SK-N-SH (cell line): Measurements from ENCODE around the gene CD96. TPM values are rescaled to one million over a fixed set of nuclear protein-coding genes. Genes with fewer than 3 reads are reported as not detected.

ENCODE experiments used
- CTCF ChIA-PET: fragments of 300-600, 350-600 bp; formaldehyde crosslinking; extraction: SDS; loops from one replicate; lab custom pipeline; 2021; lab: Yijun Ruan, JAX
- POLR2A ChIA-PET: fragments of 350-600 bp; sonication (Branson Sonifier 250); formaldehyde crosslinking; extraction: SDS; loops from one replicate; lab custom pipeline; 2020; ENCODE audit warnings: antibody characterized with exemption, inconsistent platforms; lab: Yijun Ruan, JAX
- DNase-seq: peaks from one replicate; pipeline ENCODE4 v3.0.0; 2012
- H2AFZ ChIP-seq: fragments of 200-600 bp; sonication (generic); 2 replicates; pipeline ENCODE4 v1.8.1; 2016; ENCODE audit warnings: antibody characterized with exemption, mild to moderate bottlenecking, low read depth
- H3F3A ChIP-seq: fragments of 200-600 bp; sonication (generic); replicated peaks from 2 replicates; pipeline ENCODE3; 2016; ENCODE audit warnings: antibody characterized with exemption, mild to moderate bottlenecking; ENCODE audit not compliant: insufficient read depth
- H3K27ac ChIP-seq, 2 experiments: fragments of 200-500 bp in 1 of 2; fragments of 200-600 bp in 1 of 2; sonication (Bioruptor generic) in 1 of 2; sonication (generic), shearing (Covaris generic) in 1 of 2; 2 replicates each; pipeline versions ENCODE4 v1.5.1 to v1.6.1; 2014 to 2016; ENCODE audit warnings: low read depth in 2 of 2, inconsistent platforms in 1 of 2, low read length in 1 of 2, mild to moderate bottlenecking in 1 of 2, mixed read lengths in 1 of 2
- H3K27me3 ChIP-seq: fragments of 200-600 bp; sonication (generic), shearing (Covaris generic); 2 replicates; pipeline ENCODE4 v1.6.1; 2016; ENCODE audit warnings: mixed run types; ENCODE audit not compliant: insufficient read depth
- H3K36me3 ChIP-seq, 2 experiments: fragments of 200-500 bp in 1 of 2; fragments of 200-600 bp in 1 of 2; sonication (Bioruptor generic) in 1 of 2; sonication (generic) in 1 of 2; replicated peaks in 1 of 2; 2 replicates each; pipeline versions ENCODE3 to v1.5.1; 2014 to 2016; ENCODE audit warnings: low read length in 1 of 2, mild to moderate bottlenecking in 1 of 2; ENCODE audit not compliant: insufficient read depth in 2 of 2, control insufficient read depth in 1 of 2
- H3K4me1 ChIP-seq, 2 experiments: fragments of 200-500 bp in 1 of 2; fragments of 200-600 bp in 1 of 2; sonication (Bioruptor generic) in 1 of 2; sonication (generic), shearing (Covaris generic) in 1 of 2; 2 replicates each; pipeline versions ENCODE4 v1.5.1 to v1.6.1; 2014 to 2016; ENCODE audit warnings: low read depth in 1 of 2, low read length in 1 of 2, mixed run types in 1 of 2; ENCODE audit not compliant: insufficient read depth in 2 of 2, control insufficient read depth in 1 of 2
- H3K4me2 ChIP-seq: fragments of 200-600 bp; sonication (generic), shearing (Covaris generic); 2 replicates; pipeline ENCODE4 v1.6.1; 2017; ENCODE audit warnings: mixed run types
- H3K4me3 ChIP-seq, 2 experiments: fragments of 200-500 bp in 1 of 2; fragments of 200-600 bp in 1 of 2; sonication (Bioruptor generic) in 1 of 2; sonication (generic), shearing (Covaris generic) in 1 of 2; 2 replicates each; pipeline versions ENCODE4 v1.5.1 to v1.8.1; 2014 to 2016; ENCODE audit warnings: low read depth in 2 of 2, inconsistent platforms in 1 of 2, low read length in 1 of 2, mild to moderate bottlenecking in 1 of 2, mixed read lengths in 1 of 2, moderate library complexity in 1 of 2
- H3K79me2 ChIP-seq: fragments of 200-600 bp; sonication (generic); 2 replicates; pipeline ENCODE4 v1.8.1; 2017; ENCODE audit warnings: mild to moderate bottlenecking; ENCODE audit not compliant: insufficient read depth
- H3K9ac ChIP-seq: fragments of 200-600 bp; sonication (generic); 2 replicates; pipeline ENCODE4 v1.6.1; 2017; ENCODE audit warnings: mixed run types
- H3K9me2 ChIP-seq: fragments of 200-600 bp; sonication (generic); 2 replicates; pipeline ENCODE4 v1.6.1; 2017; ENCODE audit warnings: mixed run types
- H3K9me3 ChIP-seq: fragments of 200-600 bp; sonication (generic); 2 replicates; pipeline ENCODE4 v1.6.1; 2017; ENCODE audit warnings: mixed run types, mild to moderate bottlenecking, moderate library complexity
- H4K20me1 ChIP-seq: fragments of 200-600 bp; sonication (generic); 2 replicates; pipeline ENCODE4 v1.6.1; 2017; ENCODE audit warnings: mild to moderate bottlenecking, mixed run types; ENCODE audit not compliant: insufficient read depth
- CHD2 ChIP-seq: fragments of 150-350 bp; IDR thresholded peaks from 2 replicates; pipeline ENCODE4 v1.6.1; 2018; ENCODE audit warnings: low read length; ENCODE audit not compliant: partially characterized antibody
- ELF1 ChIP-seq: IDR thresholded peaks from 2 replicates; pipeline ENCODE4 v1.4.0; 2012
- EP300 ChIP-seq, 2 experiments: IDR thresholded peaks; 2 replicates each; pipeline versions ENCODE4 v1.4.0 to v1.6.1; 2012; ENCODE audit warnings: borderline replicate concordance in 1 of 2, low read depth in 1 of 2, low read length in 1 of 2
- FOSL2 ChIP-seq: IDR thresholded peaks from 2 replicates; pipeline ENCODE4 v1.4.0; 2012; ENCODE audit warnings: low read depth, mild to moderate bottlenecking, moderate library complexity, borderline replicate concordance
- GATA2 ChIP-seq: sonication (generic); formaldehyde crosslinking; IDR thresholded peaks from 2 replicates; pipeline ENCODE4 v1.5.0; 2020; ENCODE audit warnings: mild to moderate bottlenecking, missing genetic modification reagents
- JUND ChIP-seq: IDR thresholded peaks from 2 replicates; pipeline ENCODE4 v1.4.0; 2012
- MAX ChIP-seq: IDR thresholded peaks from 2 replicates; pipeline ENCODE4 v1.4.0; 2012; ENCODE audit warnings: low read depth
- MEF2A ChIP-seq: IDR thresholded peaks from 2 replicates; pipeline ENCODE4 v1.4.0; 2012; ENCODE audit warnings: low read depth, borderline replicate concordance
- NFIC ChIP-seq: IDR thresholded peaks from 2 replicates; pipeline ENCODE4 v1.4.0; 2012; ENCODE audit warnings: borderline replicate concordance
- PBX3 ChIP-seq: IDR thresholded peaks from 2 replicates; pipeline ENCODE4; 2012
- POLR2AphosphoS5 ChIP-seq: IDR thresholded peaks from 2 replicates; pipeline ENCODE4 v1.6.1; 2012; ENCODE audit warnings: low read depth, low read length
- RAD21 ChIP-seq: IDR thresholded peaks from 2 replicates; pipeline ENCODE4 v1.6.1; 2012; ENCODE audit warnings: mild to moderate bottlenecking, low read length
- RCOR1 ChIP-seq: fragments of 150-350 bp; IDR thresholded peaks from 2 replicates; pipeline ENCODE4 v1.6.1; 2017; ENCODE audit warnings: antibody characterized with exemption, low read length
- REST ChIP-seq: IDR thresholded peaks from 2 replicates; pipeline ENCODE4 v1.6.1; 2012; ENCODE audit warnings: mild to moderate bottlenecking, low read depth, low read length, moderate library complexity
- RFX5 ChIP-seq: IDR thresholded peaks from 2 replicates; pipeline ENCODE4 v1.6.1; 2012; ENCODE audit warnings: mild to moderate bottlenecking, improper control_type of control experiment, low read length
- RXRA ChIP-seq: IDR thresholded peaks from 2 replicates; pipeline ENCODE4 v1.4.0; 2012; ENCODE audit warnings: low read depth, mild to moderate bottlenecking, borderline replicate concordance
- SIN3A ChIP-seq: IDR thresholded peaks from 2 replicates; pipeline ENCODE4 v1.6.1; 2012; ENCODE audit warnings: low read depth, mild to moderate bottlenecking, low read length, moderate library complexity, borderline replicate concordance
- SMC3 ChIP-seq: IDR thresholded peaks from 2 replicates; pipeline ENCODE4 v1.6.1; 2012; ENCODE audit warnings: low read depth, low read length, improper control_type of control experiment
- TAF1 ChIP-seq: IDR thresholded peaks from 2 replicates; pipeline ENCODE4 v1.6.1; 2012; ENCODE audit warnings: low read depth, mild to moderate bottlenecking, low read length, moderate library complexity, borderline replicate concordance
- TCF12 ChIP-seq: IDR thresholded peaks from 2 replicates; pipeline ENCODE4 v1.4.0; 2012
- TEAD4 ChIP-seq: IDR thresholded peaks from 2 replicates; pipeline ENCODE4 v1.4.0; 2012; ENCODE audit warnings: mild to moderate bottlenecking, borderline replicate concordance; ENCODE audit not compliant: insufficient read depth
- USF1 ChIP-seq: IDR thresholded peaks from 2 replicates; pipeline ENCODE4 v1.4.0; 2012; ENCODE audit warnings: low read depth, borderline replicate concordance
- YY1 ChIP-seq: IDR thresholded peaks from 2 replicates; pipeline ENCODE4 v1.4.0; 2012; ENCODE audit warnings: low read depth, mild to moderate bottlenecking
- ZBTB33 ChIP-seq: IDR thresholded peaks from 2 replicates; pipeline ENCODE4 v1.4.0; 2012; ENCODE audit warnings: low read depth, borderline replicate concordance
- WGBS: methylation state at CpG from one replicate; pipeline ENCODE4 v1.1.6; 2017; ENCODE audit warnings: low lambda C conversion rate; 5-methylcytosine and 5-hydroxymethylcytosine counted together
- polyA plus RNA-seq, 3 experiments: library from polyadenylated mRNA; depleted of rRNA; stranded (reverse); fragments of >200 nt; gene quantifications; 2 replicates each; pipeline ENCODE4 v1.2.3, GENCODE V29; 2012

The CD96 gene
- polyA plus RNA-seq, 1 of the 3 experiments (the other 2 are of a cell fraction) = 0.02 TPM

GRCh38 chr3:111676211-111677006 lies 134.4 kb downstream of the CD96 start:
- 7% methylated on average over 8 of the region's 8 CpGs for WGBS
- Histone ChIP-seq H3K27me3 (no peaks in the 10 kb centered on the region), H3F3A (peaks cover 13% of the 10 kb centered on the region), H3K27ac (peak overlapping the region; percentile 77 to 86), H3K4me2 (peak overlapping the region; percentile 90), H3K79me2 (peaks cover 69% of the 10 kb centered on the region), H3K36me3 (peaks cover 0 to 4% of the 10 kb centered on the region in 2 experiments), H3K9me2 (no peaks in the 10 kb centered on the region), H2AFZ (peak overlapping the region; percentile 32), H3K9me3 (no peaks in the 10 kb centered on the region), H4K20me1 (no peaks in the 10 kb centered on the region), H3K4me1 (peaks cover 0 to 26% of the 10 kb centered on the region in 2 experiments; a peak in 2 of 4 replicates), H3K4me3 (peak overlapping the region; percentile 74 to 77), H3K9ac (peak overlapping the region; percentile 78)
- no peak for DNase-seq
- TF ChIP-seq EP300 (IDR thresholded peaks at IDR 0.05; ENCODE audit: borderline replicate concordance in 1 of 2, low read depth in 1 of 2, low read length in 1 of 2) (peak in 1 of 2 experiments; percentile 70; a peak in 2 of 4 replicates), REST (no peak), FOSL2 (peak; percentile 62; the same call in 1 of the 2 replicates), SIN3A (peak; percentile 42; the same call in 1 of the 2 replicates), TAF1 (no peak), TEAD4 (0 out of 2 replicates have a peak, but pooled peaks have one; percentile 8), USF1 (peak; percentile 65; the same call in 1 of the 2 replicates), GATA2 (CRISPR knock-in tag) (no peak), RXRA (peak; percentile 55; the same call in 1 of the 2 replicates), CHD2 (no peak), TCF12 (peak; percentile 67), NFIC (peak; percentile 60; the same call in 1 of the 2 replicates), ELF1 (peak; percentile 60), MAX (peak; percentile 75; the same call in 1 of the 2 replicates), SMC3 (no peak), RAD21 (no peak), YY1 (0 out of 2 replicates have a peak, but pooled peaks have one; percentile 23), POLR2AphosphoS5 (no peak), RCOR1 (no peak), RFX5 (no peak), PBX3 (peak; percentile 86), JUND (peak; percentile 56; the same call in 1 of the 2 replicates), ZBTB33 (no peak), MEF2A (0 out of 2 replicates have a peak, but pooled peaks have one; percentile 7)
- ChIA-PET CTCF (interaction anchor here (0.5 to 2.3 kb wide), 5 partner anchors 15 to 292 kb away, joined by 3 to 12 read pairs (median 3); no protein-coding TSS in a partner anchor), POLR2A (no interaction called here)
